Measurements from ENCODE around the gene FHL3. TPM values are rescaled to one million over a fixed set of nuclear protein-coding genes. Genes with fewer than 3 reads are reported as not detected.

Gene FHL3
- total RNA-seq, 1 experiment from 2014 or later: 2.2 TPM

DNA sequence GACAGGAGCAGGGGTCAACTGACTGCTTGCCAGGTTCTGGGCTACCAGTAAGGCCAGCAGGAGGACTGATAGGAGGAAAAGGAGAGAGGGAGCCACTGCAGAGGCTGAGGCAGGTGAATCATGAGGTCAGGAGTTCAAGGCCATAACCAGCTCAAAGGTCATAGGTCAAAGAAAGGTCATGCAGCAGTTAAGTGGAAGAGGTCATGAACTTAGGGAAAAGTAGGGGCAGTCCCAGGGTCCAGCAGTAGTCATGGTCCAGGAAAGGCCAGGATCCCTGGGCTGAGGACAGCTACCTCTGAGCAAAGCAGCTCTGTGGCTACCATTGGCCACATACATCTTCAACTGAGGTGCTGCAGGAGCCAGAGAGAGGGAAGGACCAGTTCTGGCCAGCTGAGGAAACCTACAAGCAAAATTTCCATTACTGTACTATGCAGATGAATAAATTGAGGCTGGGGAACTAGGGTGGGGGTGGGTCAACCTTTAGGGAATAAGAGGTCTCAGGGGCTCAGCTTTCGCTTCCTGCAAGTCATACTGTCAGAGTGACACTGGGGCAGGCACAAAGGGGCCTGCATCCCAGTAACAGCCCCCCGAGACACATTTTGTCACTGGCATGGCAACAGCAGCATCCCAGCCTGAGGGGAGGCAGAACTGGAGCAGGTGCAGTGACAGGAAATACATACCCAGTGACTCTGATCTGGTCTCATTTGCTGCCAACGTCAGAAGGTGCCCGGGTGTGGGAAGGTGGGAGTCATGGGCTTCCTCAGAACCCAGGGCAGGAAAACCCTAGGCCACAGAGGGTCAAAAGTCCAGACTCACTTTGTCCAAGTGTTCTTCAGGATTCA is 53.3 kb downstream of the FHL3 start:
- in situ Hi-C loops (cut with HindIII; ENCODE audit: low pct_unique_long_range_greater_than_20kb, low sequenced_read_pairs): no loop called here
- no peak for DNase-seq (ENCODE audit: low read depth)

DNA sequence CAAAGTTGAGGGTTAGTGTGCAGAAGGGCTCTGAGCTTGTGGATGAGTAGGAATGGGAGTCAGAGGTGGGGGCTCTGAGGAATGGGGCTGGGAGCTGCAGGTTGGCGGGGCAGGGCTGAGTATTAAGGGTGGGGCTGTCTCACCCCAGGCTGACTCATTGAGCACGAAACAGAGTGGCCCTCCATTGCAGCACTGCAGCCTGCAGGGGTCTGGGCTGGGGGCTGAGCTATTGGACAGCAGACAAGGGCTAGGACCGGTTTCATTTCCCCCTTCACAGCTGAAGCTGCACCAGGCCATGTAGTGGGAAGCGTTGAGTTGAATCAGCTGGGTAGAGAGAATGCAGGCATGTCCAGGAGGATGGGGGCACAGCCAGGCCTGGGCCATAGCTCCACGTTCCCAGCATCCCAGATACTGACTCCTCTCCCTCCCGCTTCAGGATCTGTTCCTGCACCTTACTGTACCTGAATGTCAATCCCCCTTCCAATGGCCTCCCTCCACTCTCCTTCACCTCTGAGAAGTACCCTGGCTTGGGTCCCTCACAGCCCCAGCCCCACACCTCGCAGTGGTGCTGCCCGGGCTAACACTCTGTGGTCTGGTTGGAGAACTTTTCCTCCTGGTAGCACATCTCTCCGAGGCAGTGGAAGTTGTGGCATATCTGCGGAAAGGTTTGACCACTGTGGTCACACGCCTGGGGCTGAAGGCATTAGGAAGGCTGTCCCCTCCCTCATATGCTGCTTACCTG is 54.1 kb downstream of the FHL3 start:
- in situ Hi-C loops (cut with HindIII; ENCODE audit: low pct_unique_long_range_greater_than_20kb, low sequenced_read_pairs): no loop called here
- DNase-seq (ENCODE audit: low read depth): no peak

DNA sequence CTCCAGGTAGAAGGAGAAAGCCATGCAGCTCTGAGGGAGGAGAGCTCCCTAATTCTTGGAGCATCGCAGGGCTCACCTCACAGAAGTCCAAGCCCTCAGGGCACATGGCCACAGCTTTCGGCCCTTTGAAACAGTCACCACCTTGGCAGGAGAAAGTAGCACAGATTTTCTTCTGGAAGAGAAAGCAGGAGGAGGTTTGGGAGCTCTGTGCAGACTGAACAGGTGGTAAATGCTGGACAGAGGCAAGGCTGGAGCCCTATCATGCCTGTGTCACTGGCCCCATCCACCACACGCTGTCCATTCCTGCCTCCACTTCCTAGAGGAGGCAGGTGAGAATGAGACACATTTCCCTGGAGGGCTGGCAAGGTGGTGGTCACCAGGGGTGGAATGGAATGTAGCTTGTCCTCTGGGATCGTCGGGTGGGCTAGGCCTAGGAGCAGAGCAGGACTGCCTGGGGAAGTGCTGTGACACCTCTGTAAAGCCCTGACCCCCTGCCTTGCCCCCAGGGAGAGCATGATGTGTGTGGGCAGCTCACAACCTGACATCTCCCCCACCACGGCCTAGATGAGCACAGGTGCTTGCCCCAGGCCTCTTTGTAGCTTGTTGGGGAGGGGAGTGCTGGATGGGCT is 55.7 kb downstream of the FHL3 start:
- DNase-seq (ENCODE audit: low read depth): no peak
- in situ Hi-C loops (cut with HindIII; ENCODE audit: low pct_unique_long_range_greater_than_20kb, low sequenced_read_pairs): no loop called here

DNA sequence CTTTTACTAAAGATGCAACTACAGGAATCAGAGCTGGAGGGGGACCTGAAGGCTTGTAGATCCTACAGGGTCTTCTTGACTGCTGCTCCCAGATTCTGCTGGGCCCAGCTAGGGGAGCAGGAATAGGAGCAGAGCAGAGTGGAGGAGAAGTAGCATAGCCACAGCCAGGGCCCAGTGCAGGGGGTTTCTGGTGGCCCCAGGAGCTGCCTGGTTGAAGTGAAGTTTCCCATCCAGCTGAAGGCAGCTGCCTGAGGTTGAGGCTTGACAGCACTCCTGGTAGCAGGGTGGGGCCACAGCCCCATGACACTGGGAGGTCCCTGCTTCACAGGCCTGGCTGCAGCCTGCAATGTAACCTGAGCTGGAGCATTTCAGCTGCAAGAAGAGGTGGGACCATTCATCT is 56.5 kb downstream of the FHL3 start:
- in situ Hi-C loops (cut with HindIII; ENCODE audit: low pct_unique_long_range_greater_than_20kb, low sequenced_read_pairs): no loop called here

DNA sequence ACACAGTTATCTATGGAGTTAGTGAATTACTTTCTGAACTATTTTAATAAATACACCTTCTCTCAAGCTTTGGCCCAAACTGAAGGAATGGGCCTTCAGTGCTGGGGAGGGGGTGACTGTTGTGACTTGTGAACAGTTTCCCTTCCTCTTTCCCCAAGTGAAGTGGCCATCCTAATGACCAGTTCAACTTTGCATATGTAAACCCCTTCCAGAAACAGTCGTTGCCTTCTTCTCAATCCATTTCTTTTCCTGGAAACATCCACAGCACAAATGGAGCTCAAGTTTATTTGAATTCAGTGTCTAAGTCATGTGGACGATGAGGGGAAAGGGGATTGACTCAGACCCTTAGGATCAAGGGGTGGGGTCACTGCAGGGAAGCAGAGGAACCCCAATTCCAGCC is 57.1 kb downstream of the FHL3 start:
- no peak for DNase-seq (ENCODE audit: low read depth)
- in situ Hi-C loops (cut with HindIII; ENCODE audit: low pct_unique_long_range_greater_than_20kb, low sequenced_read_pairs): no loop called here

More for the DNA sequence above, 56.5 kb downstream of the FHL3 start:
- DNase-seq (ENCODE audit: low read depth): no peak

DNA sequence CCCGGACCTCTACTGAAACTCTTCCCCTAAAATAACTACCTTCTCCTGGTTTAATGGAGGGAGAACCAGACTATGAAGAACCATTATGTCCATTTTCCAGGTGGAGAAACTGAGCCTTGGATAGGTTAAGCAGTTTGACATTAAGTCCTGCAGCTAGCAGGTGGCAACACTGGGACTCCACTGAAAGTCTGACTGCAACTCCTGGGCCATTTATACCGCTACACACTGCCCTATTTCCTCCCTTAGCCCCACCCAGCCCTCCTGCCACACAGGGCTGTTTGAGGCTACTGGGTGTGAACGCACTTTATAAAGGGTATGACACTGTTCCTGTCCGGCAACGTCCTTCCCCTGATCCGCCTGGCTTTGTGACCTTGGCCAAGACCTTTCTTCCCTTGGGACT is 58.0 kb downstream of the FHL3 start:
- DNase-seq (ENCODE audit: low read depth): no peak
- in situ Hi-C loops (cut with HindIII; ENCODE audit: low pct_unique_long_range_greater_than_20kb, low sequenced_read_pairs): no loop called here

Other genes starting within 250 kb of the FHL3 start
- not detected in 2 replicates for gene EPHA10, start 240.4 kb downstream of the FHL3 start, total RNA-seq (2014; rRNA removed; shearing (Covaris generic); ENCODE audit: low replicate concordance)
- 18.0 and 30.0 TPM in 2 replicates for gene MANEAL, start 211.7 kb downstream of the FHL3 start, total RNA-seq (2014; rRNA removed; shearing (Covaris generic); ENCODE audit: low replicate concordance)
- 123 and 133 TPM in 2 replicates for gene C1orf122, start 197.7 kb downstream of the FHL3 start, total RNA-seq (2014; rRNA removed; shearing (Covaris generic); ENCODE audit: low replicate concordance)
- gene YRDC, start 197.3 kb downstream of the FHL3 start, total RNA-seq (2014; rRNA removed; shearing (Covaris generic); ENCODE audit: low replicate concordance): 12.3 and 25.1 TPM in 2 replicates
- 2.5 and 4.1 TPM in 2 replicates for gene MTF1, start 145.9 kb downstream of the FHL3 start, total RNA-seq (2014; rRNA removed; shearing (Covaris generic); ENCODE audit: low replicate concordance)
- gene INPP5B, start 58.5 kb downstream of the FHL3 start, total RNA-seq (2014; rRNA removed; shearing (Covaris generic); ENCODE audit: low replicate concordance): 13.0 and 21.0 TPM in 2 replicates
- 64.2 and 86.0 TPM in 2 replicates for gene SF3A3, start 15.5 kb downstream of the FHL3 start, total RNA-seq (2014; rRNA removed; shearing (Covaris generic); ENCODE audit: low replicate concordance)
- 45.4 and 105 TPM in 2 replicates for gene UTP11, start 7.2 kb upstream of the FHL3 start, total RNA-seq (2014; rRNA removed; shearing (Covaris generic); ENCODE audit: low replicate concordance)
- not detected in 2 replicates for gene POU3F1, start 41.3 kb upstream of the FHL3 start, total RNA-seq (2014; rRNA removed; shearing (Covaris generic); ENCODE audit: low replicate concordance)